HG03066 (cell line): ENCODE data around the gene TDRD9.
A peak's percentile ranks its signal among the peaks of the same experiment; 100 is the strongest.

ENCODE experiments used
- ATAC-seq: cut with Tn5 transposase; IDR thresholded peaks from one replicate; pipeline ENCODE4 v1.9.1; 2021; ENCODE audit warnings: low read depth; ENCODE audit not compliant: unreplicated experiment

TDRD9 gene

GRCh38 chr14:103891667-103892215, 36.5 kb upstream of the TDRD9 start:
- no peak for ATAC-seq

- ATAC-seq, result no peak
Observed at GRCh38 chr14:103892247-103892646, 36.0 kb upstream of the TDRD9 start.

GRCh38 chr14:103894034-103894722, 34.1 kb upstream of the TDRD9 start:
- no peak for ATAC-seq

DNA sequence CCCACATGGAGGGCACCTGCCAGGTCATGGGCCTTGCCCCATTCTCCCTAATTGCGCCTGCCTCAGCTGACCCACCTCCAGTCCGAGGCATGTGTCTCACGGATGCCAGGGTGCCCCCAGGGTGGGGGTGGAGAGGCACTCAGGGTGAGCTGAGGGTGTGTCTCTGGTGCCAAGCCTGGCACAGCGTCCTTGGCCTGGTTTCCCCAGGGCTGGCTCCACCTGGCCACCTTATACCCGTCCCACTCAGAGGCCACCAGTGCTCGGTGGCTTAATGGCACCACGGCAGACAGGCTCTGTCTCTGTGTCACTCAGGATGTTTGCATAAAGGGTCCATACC, 33.6 kb upstream of the TDRD9 start:
- no peak for ATAC-seq

DNA sequence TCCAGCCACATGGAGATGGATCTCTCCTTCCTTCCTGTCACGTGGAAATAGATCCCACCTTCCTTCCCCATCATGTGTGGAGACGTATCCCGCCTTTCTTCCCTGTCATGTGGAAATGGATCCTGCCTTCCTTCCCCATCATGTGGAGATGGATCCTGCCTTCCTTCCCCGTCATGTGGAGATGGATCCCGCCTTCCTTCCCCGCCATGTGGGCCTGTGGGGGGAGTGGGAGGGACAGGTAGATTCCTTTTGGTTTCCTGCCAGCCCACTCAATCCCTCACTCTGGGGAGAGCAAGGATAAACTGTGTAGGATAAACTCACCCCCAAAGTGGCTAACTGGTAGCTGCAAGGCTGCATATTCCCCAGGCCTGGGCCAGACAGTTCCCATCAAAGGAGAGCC, 31.7 kb upstream of the TDRD9 start:
- ATAC-seq, result no peak

- ATAC-seq, result no peak
Observed at GRCh38 chr14:103897075-103897947, 30.9 kb upstream of the TDRD9 start.

DNA sequence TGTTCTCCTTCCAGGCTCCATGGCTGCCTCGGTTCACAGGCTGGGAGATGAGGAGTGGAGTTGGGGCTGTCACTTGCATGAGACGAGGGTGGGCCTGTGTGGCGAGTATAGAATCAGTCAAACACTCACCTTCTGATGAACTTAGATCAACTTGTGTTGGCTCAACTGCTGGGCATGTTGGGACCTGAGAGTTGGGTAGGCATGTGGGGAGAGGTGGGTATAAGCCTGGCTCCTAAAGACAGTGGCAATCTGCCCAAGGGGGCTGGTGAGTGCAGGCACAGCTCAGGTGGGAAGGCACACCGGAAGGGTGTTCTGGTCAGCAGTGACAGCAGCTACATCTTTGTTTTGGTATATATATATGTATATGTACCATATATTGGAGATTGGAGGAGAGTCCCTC, 30.1 kb upstream of the TDRD9 start:
- no peak for ATAC-seq

- ATAC-seq, result no peak
Observed at GRCh38 chr14:103898711-103899110, 29.5 kb upstream of the TDRD9 start.

- ATAC-seq, result no peak
Observed at GRCh38 chr14:103899316-103899715, 28.9 kb upstream of the TDRD9 start.

DNA sequence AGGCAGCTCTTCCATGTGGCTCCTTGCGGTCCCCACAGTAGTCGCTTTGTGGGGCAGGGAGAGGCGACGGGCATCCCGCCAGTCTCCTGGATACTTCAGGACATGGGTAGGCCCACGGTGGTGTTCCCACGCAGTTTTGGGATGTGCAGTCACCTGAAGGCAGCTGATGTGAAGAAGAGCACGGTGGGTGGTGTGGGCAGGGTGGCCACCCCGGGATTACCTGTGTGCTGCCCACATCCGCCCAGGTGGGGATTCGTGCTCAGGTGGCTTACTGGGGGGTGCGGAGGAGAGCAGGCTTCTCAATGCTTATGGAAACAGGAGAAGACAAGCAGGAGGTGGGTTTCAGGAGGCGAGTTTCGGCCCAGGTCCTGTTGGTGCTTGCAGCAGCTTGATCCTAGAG, 28.4 kb upstream of the TDRD9 start:
- no peak for ATAC-seq

- ATAC-seq, result no peak
Observed at GRCh38 chr14:103904493-103905107, 23.7 kb upstream of the TDRD9 start.

- ATAC-seq, result no peak
Observed at GRCh38 chr14:103905842-103906456, 22.3 kb upstream of the TDRD9 start.

- ATAC-seq, result no peak
Observed at GRCh38 chr14:103908580-103908979, 19.7 kb upstream of the TDRD9 start.

- ATAC-seq, result no peak
Observed at GRCh38 chr14:103909531-103910261, 18.6 kb upstream of the TDRD9 start.

DNA sequence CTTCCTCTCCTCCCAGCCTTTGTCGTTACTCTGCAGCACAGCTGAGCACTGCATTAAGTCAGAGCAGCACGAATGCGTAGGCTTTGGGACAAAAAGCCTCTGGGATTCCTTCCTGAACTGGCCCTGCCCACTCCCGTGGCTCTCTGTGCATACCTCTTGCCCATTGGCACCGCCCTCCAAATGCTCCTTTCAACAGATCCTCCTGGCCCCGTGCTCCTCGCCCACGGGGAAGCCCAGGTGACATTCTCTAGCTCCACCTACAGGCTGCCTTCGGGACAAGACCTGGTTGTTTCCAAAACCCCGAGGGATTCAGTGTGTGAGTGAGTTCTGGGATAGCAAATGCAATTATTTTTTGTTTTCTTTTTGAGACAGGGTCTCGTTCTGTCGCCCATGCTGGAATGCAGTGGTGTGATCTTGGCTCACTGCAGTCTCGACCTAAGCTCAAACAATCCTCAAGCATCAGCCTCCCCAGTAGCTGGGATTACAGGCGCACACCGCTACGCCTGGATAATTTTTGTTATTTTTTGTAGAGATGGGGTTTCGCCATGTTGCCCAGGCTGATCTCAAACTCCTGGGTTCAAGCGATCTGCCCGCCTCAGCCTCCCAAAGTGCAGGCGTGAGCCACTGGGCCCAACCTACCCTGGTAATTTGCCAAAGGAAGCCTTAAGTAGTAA, 17.9 kb upstream of the TDRD9 start:
- ATAC-seq, result peak; percentile 68

GRCh38 chr14:103910984-103911383, 17.3 kb upstream of the TDRD9 start:
- no peak for ATAC-seq

- no peak for ATAC-seq
Observed at GRCh38 chr14:103915616-103916015, 12.6 kb upstream of the TDRD9 start.

- no peak for ATAC-seq
Observed at GRCh38 chr14:103916636-103917262, 11.5 kb upstream of the TDRD9 start.
